ENCODE measurements around the gene RDH5.

Gene RDH5

DNA sequence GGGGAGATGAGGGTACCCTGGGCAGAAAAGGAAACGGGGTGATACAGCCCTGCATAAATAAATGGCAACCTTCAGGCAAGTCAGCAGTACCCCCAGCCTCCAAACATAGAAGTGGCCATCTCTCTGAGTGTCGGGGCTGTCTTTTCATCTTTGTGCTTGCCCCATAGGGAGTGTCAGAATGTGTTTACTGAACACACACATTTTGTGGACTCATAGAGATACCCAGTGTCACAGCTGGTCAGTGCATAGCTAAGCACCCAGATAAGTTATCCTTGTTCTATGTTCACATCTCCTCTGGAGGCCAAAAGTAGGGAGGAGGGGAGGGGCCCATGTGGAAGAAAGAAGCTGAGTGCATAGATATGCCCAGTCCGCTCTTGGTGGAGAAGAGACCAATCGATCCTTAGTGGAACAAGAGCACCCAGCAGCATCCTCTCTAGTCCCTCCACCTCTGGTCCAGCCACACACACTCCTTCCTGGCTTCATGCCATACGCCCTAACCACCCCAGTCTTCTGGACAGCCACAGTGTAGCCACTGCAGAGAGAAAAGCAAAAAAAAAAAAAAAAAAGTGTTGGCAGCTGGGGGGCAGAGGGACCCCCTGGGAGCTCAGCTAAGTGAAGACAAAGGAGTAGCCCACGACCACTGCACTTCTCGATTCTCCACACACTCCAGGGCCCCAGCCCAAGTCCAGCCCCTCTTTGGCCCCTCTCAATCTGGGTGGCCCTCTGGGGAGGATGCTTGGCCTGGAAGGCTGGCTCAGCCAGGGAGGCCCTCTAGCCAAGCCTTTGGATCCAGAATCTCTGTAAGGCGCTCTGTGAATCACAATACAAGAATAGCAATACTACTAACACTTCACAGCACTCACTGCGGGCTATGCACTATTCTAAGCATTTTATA lies 15.1 kb upstream of the RDH5 start:
- Histone ChIP-seq H3K9me3 (ENCODE audit: control insufficient read depth in 2 of 2, low read length in 2 of 2) (no peaks in the 10 kb centered on the region), H3K4me1 (ENCODE audit: control insufficient read depth, insufficient read depth, low read length) (peaks cover 76% of the 10 kb centered on the region), H3K27ac (ENCODE audit: low read length) (peak overlapping the region; percentile 91), H3K4me3 (ENCODE audit: low read length in 2 of 2) (peak overlapping the region; percentile 91 to 93), H3K9ac (ENCODE audit: low read length in 2 of 2) (peak overlapping the region; percentile 82 to 95), H3K27me3 (ENCODE audit: control insufficient read depth in 1 of 2, insufficient read depth in 2 of 2, low read length in 2 of 2) (no peaks in the 10 kb centered on the region), H3K36me3 (ENCODE audit: control insufficient read depth in 2 of 2, insufficient read depth in 2 of 2, low read length in 2 of 2) (peaks cover 12 to 14% of the 10 kb centered on the region in 2 donors)

- H3K9ac ChIP-seq (ENCODE audit: low read length in 2 of 2), result peak overlapping the region; percentile 92 to 95
- H3K4me3 ChIP-seq (ENCODE audit: low read length in 2 of 2), result peak overlapping the region; percentile 91 to 93
- H3K27me3 ChIP-seq (ENCODE audit: control insufficient read depth in 1 of 2, insufficient read depth in 2 of 2, low read length in 2 of 2), result no peaks in the 10 kb centered on the region
- peaks cover 76% of the 10 kb centered on the region for H3K4me1 ChIP-seq (ENCODE audit: control insufficient read depth, insufficient read depth, low read length)
- H3K36me3 ChIP-seq (ENCODE audit: control insufficient read depth in 2 of 2, insufficient read depth in 2 of 2, low read length in 2 of 2), result peaks cover 4 to 10% of the 10 kb centered on the region in 2 donors
- peak overlapping the region; percentile 91 for H3K27ac ChIP-seq (ENCODE audit: low read length)
- no peaks in the 10 kb centered on the region for H3K9me3 ChIP-seq (ENCODE audit: control insufficient read depth in 2 of 2, low read length in 2 of 2)
Observed at GRCh38 chr12:55705782-55706402, 14.3 kb upstream of the RDH5 start.

DNA sequence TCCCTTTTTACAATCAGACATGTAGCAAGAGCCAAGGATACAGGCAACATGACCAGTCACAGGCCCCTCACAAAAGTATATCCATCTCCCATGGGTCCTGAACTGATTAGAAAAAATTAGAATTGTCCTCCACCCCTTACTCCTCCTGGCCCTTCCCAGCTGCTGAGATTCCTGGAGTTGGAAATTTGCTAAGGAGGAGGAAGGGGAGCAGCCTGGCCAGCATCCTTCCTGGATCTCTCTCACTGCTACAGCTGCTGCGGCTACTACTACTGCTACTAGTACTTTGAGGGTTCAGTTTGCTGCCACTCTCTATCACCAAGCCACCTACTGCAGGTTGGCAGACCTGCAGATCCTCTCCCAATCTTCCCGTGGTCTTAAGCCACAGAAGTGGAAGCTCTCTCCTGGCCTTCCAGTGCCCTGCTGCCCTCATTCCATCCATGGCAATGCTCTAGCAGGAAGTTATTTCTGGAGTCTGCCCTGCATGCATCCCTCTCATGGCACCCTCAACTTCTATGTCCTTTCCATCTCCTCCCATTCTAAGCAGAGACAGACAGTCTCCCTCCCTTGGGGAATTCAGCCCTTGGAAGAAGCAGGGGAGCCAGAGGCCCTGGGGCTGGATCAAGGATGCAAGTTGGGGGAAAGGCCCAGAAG lies 13.5 kb upstream of the RDH5 start:
- Histone ChIP-seq H3K4me1 (ENCODE audit: control insufficient read depth, insufficient read depth, low read length) (peaks cover 71% of the 10 kb centered on the region), H3K27ac (ENCODE audit: low read length) (peak overlapping the region; percentile 91), H3K36me3 (ENCODE audit: control insufficient read depth in 2 of 2, insufficient read depth in 2 of 2, low read length in 2 of 2) (peaks cover 0 to 5% of the 10 kb centered on the region in 2 donors), H3K27me3 (ENCODE audit: control insufficient read depth in 1 of 2, insufficient read depth in 2 of 2, low read length in 2 of 2) (no peaks in the 10 kb centered on the region), H3K9ac (ENCODE audit: low read length in 2 of 2) (peak overlapping the region; percentile 92 to 95), H3K4me3 (ENCODE audit: low read length in 2 of 2) (peak overlapping the region; percentile 91 to 93), H3K9me3 (ENCODE audit: control insufficient read depth in 2 of 2, low read length in 2 of 2) (no peaks in the 10 kb centered on the region)

- peaks cover 76% of the 10 kb centered on the region for H3K4me1 ChIP-seq (ENCODE audit: control insufficient read depth, insufficient read depth, low read length)
- peak overlapping the region; percentile 91 to 93 for H3K4me3 ChIP-seq (ENCODE audit: low read length in 2 of 2)
Observed at GRCh38 chr12:55707219-55707671, 12.9 kb upstream of the RDH5 start.

DNA sequence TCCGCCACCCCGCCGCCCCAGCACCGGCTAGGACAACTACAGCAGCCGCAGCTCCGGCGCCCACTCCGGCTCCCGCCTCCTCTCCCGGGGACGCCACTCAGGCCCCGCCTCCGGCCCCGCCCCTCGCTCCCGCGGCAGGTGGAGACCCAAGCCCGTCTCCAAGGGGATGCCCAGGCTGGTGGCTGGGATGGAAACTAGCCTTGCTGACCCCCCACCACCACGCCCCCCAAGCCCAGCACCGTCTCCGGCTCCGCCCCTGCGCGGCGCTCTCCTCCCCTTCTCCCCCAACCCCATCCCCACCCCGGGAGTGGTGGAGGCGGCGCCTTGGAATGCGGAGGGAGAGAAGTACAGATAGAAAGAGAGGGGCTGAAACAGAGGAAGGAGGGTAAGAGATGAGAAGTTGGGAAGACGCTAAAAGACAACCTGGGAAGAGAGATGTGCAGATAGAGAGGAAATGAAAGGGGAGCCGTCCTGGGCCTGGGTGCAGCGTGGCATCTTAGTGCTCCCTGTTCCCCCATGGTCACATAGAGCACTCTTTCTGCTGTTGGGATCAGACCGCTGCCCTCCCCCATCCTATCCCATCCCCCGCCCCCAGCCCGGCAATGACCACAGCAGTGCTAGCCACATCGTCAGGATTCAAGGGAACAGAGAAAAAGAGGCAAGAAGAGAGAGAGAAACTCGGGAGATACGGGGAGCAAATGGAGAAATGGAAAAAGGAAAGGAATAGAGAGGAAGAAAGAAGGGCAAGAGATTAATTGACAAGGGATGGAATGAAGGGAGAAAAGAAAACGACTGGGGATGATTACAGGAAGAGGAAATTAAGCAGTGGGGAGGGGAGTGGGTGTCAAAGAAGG lies 12.1 kb upstream of the RDH5 start, which contains the start of gene ITGA7:
ITGA7 (minus strand) TSS at position 64 of the 854 bp plus-strand sequence. CDS start 222 bp downstream, outside the sequence.
- H3K4me3 ChIP-seq (ENCODE audit: low read length in 2 of 2), result peak within 1 kb of the TSS; percentile 91 to 93
- peak within 1 kb of the TSS; percentile 91 for H3K27ac ChIP-seq (ENCODE audit: low read length)
- H3K4me1 ChIP-seq (ENCODE audit: control insufficient read depth, insufficient read depth, low read length), result peaks cover 78% of the 10 kb centered on the region
- no peaks in the 10 kb centered on the region for H3K27me3 ChIP-seq (ENCODE audit: control insufficient read depth in 1 of 2, insufficient read depth in 2 of 2, low read length in 2 of 2)
- H3K9me3 ChIP-seq (ENCODE audit: control insufficient read depth in 2 of 2, low read length in 2 of 2), result no peaks in the 10 kb centered on the region
- H3K36me3 ChIP-seq (ENCODE audit: control insufficient read depth in 2 of 2, insufficient read depth in 2 of 2, low read length in 2 of 2), result no peaks in the 10 kb centered on the region
- H3K9ac ChIP-seq (ENCODE audit: low read length in 2 of 2), result peak within 1 kb of the TSS; percentile 92 to 95

More at GRCh38 chr12:55707219-55707671, 12.9 kb upstream of the RDH5 start:
- Histone ChIP-seq H3K27ac (ENCODE audit: low read length) (peak overlapping the region; percentile 91), H3K9me3 (ENCODE audit: control insufficient read depth in 2 of 2, low read length in 2 of 2) (no peaks in the 10 kb centered on the region), H3K36me3 (ENCODE audit: control insufficient read depth in 2 of 2, insufficient read depth in 2 of 2, low read length in 2 of 2) (peaks cover 0 to 5% of the 10 kb centered on the region in 2 donors), H3K9ac (ENCODE audit: low read length in 2 of 2) (peak overlapping the region; percentile 92 to 95), H3K27me3 (ENCODE audit: control insufficient read depth in 1 of 2, insufficient read depth in 2 of 2, low read length in 2 of 2) (no peaks in the 10 kb centered on the region)

- peak overlapping the region; percentile 45 to 91 for H3K4me3 ChIP-seq (ENCODE audit: low read length in 2 of 2)
- H3K9ac ChIP-seq (ENCODE audit: low read length in 2 of 2), result peak overlapping the region; percentile 66 to 68
- no peaks in the 10 kb centered on the region for H3K27me3 ChIP-seq (ENCODE audit: control insufficient read depth in 1 of 2, insufficient read depth in 2 of 2, low read length in 2 of 2)
- peaks cover 75% of the 10 kb centered on the region for H3K4me1 ChIP-seq (ENCODE audit: control insufficient read depth, insufficient read depth, low read length)
- peak overlapping the region; percentile 88 for H3K27ac ChIP-seq (ENCODE audit: low read length)
- H3K9me3 ChIP-seq (ENCODE audit: control insufficient read depth in 2 of 2, low read length in 2 of 2), result no peaks in the 10 kb centered on the region
- no peaks in the 10 kb centered on the region for H3K36me3 ChIP-seq (ENCODE audit: control insufficient read depth in 2 of 2, insufficient read depth in 2 of 2, low read length in 2 of 2)
Observed at GRCh38 chr12:55708695-55709233, 11.4 kb upstream of the RDH5 start.

DNA sequence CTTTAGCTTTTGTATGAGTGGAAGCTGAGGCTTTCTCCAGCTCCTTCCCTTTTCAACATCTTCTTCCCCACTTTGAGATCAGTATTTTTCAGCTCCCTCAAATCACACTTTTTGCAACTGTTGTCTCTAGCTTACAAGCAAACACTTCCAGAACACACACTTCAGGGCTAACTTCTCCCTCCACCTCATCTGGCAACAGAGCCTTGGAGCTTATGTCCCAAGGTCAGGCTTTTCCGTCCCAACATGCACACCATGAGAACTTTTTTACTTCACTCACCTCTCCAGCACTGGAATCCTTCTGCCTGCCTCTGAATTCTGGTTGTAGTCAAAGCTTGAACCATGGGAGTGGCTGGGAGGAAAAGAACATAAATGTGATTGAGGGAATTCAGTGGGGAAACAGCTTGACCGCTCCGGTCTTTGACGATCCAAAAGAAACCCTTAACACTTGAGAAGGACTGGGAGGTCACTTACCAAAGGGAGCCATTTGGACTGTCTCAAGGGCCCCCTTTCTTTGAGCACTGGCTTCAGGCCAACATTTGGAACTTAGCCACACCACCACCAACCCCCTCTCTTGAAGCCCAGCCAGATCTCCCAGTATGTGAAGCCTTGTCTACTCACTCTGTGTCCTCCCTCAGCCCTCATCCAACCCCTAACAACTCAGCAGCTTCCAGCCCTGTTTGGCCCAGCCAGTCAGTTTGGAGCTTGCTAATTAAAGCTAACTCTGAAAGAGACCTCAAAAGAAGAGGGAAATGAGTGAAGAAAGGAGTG lies 8.2 kb upstream of the RDH5 start:
- no peaks in the 10 kb centered on the region for H3K36me3 ChIP-seq (ENCODE audit: control insufficient read depth in 2 of 2, insufficient read depth in 2 of 2, low read length in 2 of 2)
- peak overlapping the region; percentile 85 for H3K27ac ChIP-seq (ENCODE audit: low read length)
- peaks cover 63% of the 10 kb centered on the region for H3K4me1 ChIP-seq (ENCODE audit: control insufficient read depth, insufficient read depth, low read length)
- peak overlapping the region in 1 of 2 donors; percentile 44 for H3K4me3 ChIP-seq (ENCODE audit: low read length in 2 of 2)
- H3K9ac ChIP-seq (ENCODE audit: low read length in 2 of 2), result peak overlapping the region; percentile 0 to 4
- no peaks in the 10 kb centered on the region for H3K9me3 ChIP-seq (ENCODE audit: control insufficient read depth in 2 of 2, low read length in 2 of 2)
- no peaks in the 10 kb centered on the region for H3K27me3 ChIP-seq (ENCODE audit: control insufficient read depth in 1 of 2, insufficient read depth in 2 of 2, low read length in 2 of 2)

GRCh38 chr12:55712700-55713415 lies 7.3 kb upstream of the RDH5 start:
- H3K4me1 ChIP-seq (ENCODE audit: control insufficient read depth, insufficient read depth, low read length), result peaks cover 66% of the 10 kb centered on the region
- peak overlapping the region; percentile 4 to 42 for H3K9ac ChIP-seq (ENCODE audit: low read length in 2 of 2)
- peak overlapping the region in 1 of 2 donors; percentile 44 for H3K4me3 ChIP-seq (ENCODE audit: low read length in 2 of 2)
- peak overlapping the region; percentile 85 for H3K27ac ChIP-seq (ENCODE audit: low read length)
- no peaks in the 10 kb centered on the region for H3K9me3 ChIP-seq (ENCODE audit: control insufficient read depth in 2 of 2, low read length in 2 of 2)
- peaks cover 0 to 3% of the 10 kb centered on the region in 2 donors for H3K36me3 ChIP-seq (ENCODE audit: control insufficient read depth in 2 of 2, insufficient read depth in 2 of 2, low read length in 2 of 2)
- H3K27me3 ChIP-seq (ENCODE audit: control insufficient read depth in 1 of 2, insufficient read depth in 2 of 2, low read length in 2 of 2), result no peaks in the 10 kb centered on the region

GRCh38 chr12:55713721-55714120 lies 6.5 kb upstream of the RDH5 start:
- Histone ChIP-seq H3K9ac (ENCODE audit: low read length in 2 of 2) (peak overlapping the region in 1 of 2 donors; percentile 2), H3K27me3 (ENCODE audit: control insufficient read depth in 1 of 2, insufficient read depth in 2 of 2, low read length in 2 of 2) (no peaks in the 10 kb centered on the region), H3K4me1 (ENCODE audit: control insufficient read depth, insufficient read depth, low read length) (peaks cover 68% of the 10 kb centered on the region), H3K36me3 (ENCODE audit: control insufficient read depth in 2 of 2, insufficient read depth in 2 of 2, low read length in 2 of 2) (peaks cover 0 to 3% of the 10 kb centered on the region in 2 donors), H3K4me3 (ENCODE audit: low read length in 2 of 2) (no peak overlapping the region), H3K27ac (ENCODE audit: low read length) (peak overlapping the region; percentile 85), H3K9me3 (ENCODE audit: control insufficient read depth in 2 of 2, low read length in 2 of 2) (no peaks in the 10 kb centered on the region)

Data from stomach smooth muscle (tissue), 2 donors.